Chondrocyte (in vitro differentiated cells): Measurements from ENCODE around the gene KDM5A. TPM values are rescaled to one million over a fixed set of nuclear protein-coding genes. Genes with fewer than 3 reads are reported as not detected.
"Not testable (repeated sequence)": the region's sequence is repeated elsewhere in the genome, so short reads cannot be mapped to it uniquely, and the experiment has no call there.

Experiments used
- DNase-seq: peaks from one replicate; pipeline ENCODE4 v3.0.0; 2021; ENCODE audit warnings: mixed read lengths, low spot score
- H3K27ac Mint-ChIP-seq: one replicate; pipeline ENCODE4 v1.8.0; 2021; ENCODE audit warnings: mild to moderate bottlenecking, moderate library complexity, mixed read lengths; ENCODE audit not compliant: unreplicated experiment
- H3K27me3 Mint-ChIP-seq: 2 replicates; pipeline ENCODE4 v1.8.0; 2021; ENCODE audit warnings: low read depth, mixed read lengths
- H3K36me3 Mint-ChIP-seq: 2 replicates; pipeline ENCODE4 v1.8.0; 2021; ENCODE audit warnings: low read depth, mixed read lengths
- H3K4me1 Mint-ChIP-seq: 2 replicates; pipeline ENCODE4 v1.8.0; 2021; ENCODE audit warnings: low read depth, mild to moderate bottlenecking, mixed read lengths
- H3K4me3 Mint-ChIP-seq: one replicate; pipeline ENCODE4 v1.8.0; 2021; ENCODE audit warnings: mild to moderate bottlenecking, moderate library complexity, mixed read lengths; ENCODE audit not compliant: unreplicated experiment
- H3K9me3 Mint-ChIP-seq: 2 replicates; pipeline ENCODE4 v1.8.0; 2021; ENCODE audit warnings: low read depth, mixed read lengths
- CTCF ChIP-seq: fragments of 200-600 bp; sonication (generic); IDR thresholded peaks from 2 replicates; pipeline ENCODE4 v1.5.0; 2021; ENCODE audit warnings: antibody characterized with exemption, mild to moderate bottlenecking, moderate library complexity
- total RNA-seq: library from RNA; stranded (reverse); gene quantifications from 3 replicates; pipeline ENCODE4 v1.2.1, GENCODE V29; 2021

Gene KDM5A
- total RNA-seq, 1 donor from 2014 or later: 65.0 TPM

- Mint-ChIP-seq H3K4me3 (no peak overlapping the region), H3K4me1 (no peaks in the 10 kb centered on the region), H3K27me3 (no peaks in the 10 kb centered on the region), H3K9me3 (no peaks in the 10 kb centered on the region), H3K36me3 (peaks cover 52% of the 10 kb centered on the region), H3K27ac (no peak overlapping the region)
- TF ChIP-seq CTCF: no peak
- no peak for DNase-seq
Observed at GRCh38 chr12:318759-319515, 70.2 kb downstream of the KDM5A start.

GRCh38 chr12:308511-308910 lies 80.6 kb downstream of the KDM5A start:
- H3K4me1 Mint-ChIP-seq: no peaks in the 10 kb centered on the region
- H3K27ac Mint-ChIP-seq: no peak overlapping the region

GRCh38 chr12:307406-307805 lies 81.7 kb downstream of the KDM5A start:
- peak overlapping the region; percentile 12 for H3K27ac Mint-ChIP-seq
- no peaks in the 10 kb centered on the region for H3K27me3 Mint-ChIP-seq
- peaks cover 64% of the 10 kb centered on the region for H3K36me3 Mint-ChIP-seq

More at GRCh38 chr12:308511-308910, 80.6 kb downstream of the KDM5A start:
- no peak for DNase-seq
- TF ChIP-seq CTCF: no peak
- Mint-ChIP-seq H3K36me3 (peaks cover 61% of the 10 kb centered on the region), H3K27me3 (no peaks in the 10 kb centered on the region), H3K9me3 (no peaks in the 10 kb centered on the region), H3K4me3 (no peak overlapping the region)

GRCh38 chr12:304805-305204 lies 84.3 kb downstream of the KDM5A start:
- Mint-ChIP-seq H3K4me3 (no peak overlapping the region), H3K4me1 (peaks cover 3% of the 10 kb centered on the region), H3K27me3 (no peaks in the 10 kb centered on the region), H3K9me3 (peaks cover 15% of the 10 kb centered on the region), H3K36me3 (peaks cover 67% of the 10 kb centered on the region), H3K27ac (no peak overlapping the region)
- no peak for TF ChIP-seq CTCF
- DNase-seq: no peak

More at GRCh38 chr12:307406-307805, 81.7 kb downstream of the KDM5A start:
- H3K4me3 Mint-ChIP-seq: no peak overlapping the region
- peaks cover 4% of the 10 kb centered on the region for H3K9me3 Mint-ChIP-seq
- no peak for DNase-seq
- TF ChIP-seq CTCF: no peak
- H3K4me1 Mint-ChIP-seq: no peaks in the 10 kb centered on the region

GRCh38 chr12:302766-303165 lies 86.4 kb downstream of the KDM5A start:
- DNase-seq, H3K27ac Mint-ChIP-seq, H3K4me1 Mint-ChIP-seq, H3K27me3 Mint-ChIP-seq, H3K4me3 Mint-ChIP-seq: not testable (repeated sequence)
- Mint-ChIP-seq H3K36me3 (peaks cover 58% of the 10 kb centered on the region), H3K9me3 (peaks cover 25% of the 10 kb centered on the region)

GRCh38 chr12:300166-300565 lies 89.0 kb downstream of the KDM5A start:
- Mint-ChIP-seq H3K9me3 (peaks cover 25% of the 10 kb centered on the region), H3K36me3 (peaks cover 49% of the 10 kb centered on the region)
- H3K27me3 Mint-ChIP-seq, H3K27ac Mint-ChIP-seq, H3K4me1 Mint-ChIP-seq, H3K4me3 Mint-ChIP-seq, DNase-seq: not testable (repeated sequence)

GRCh38 chr12:299511-299910 lies 89.6 kb downstream of the KDM5A start:
- H3K4me3 Mint-ChIP-seq, H3K4me1 Mint-ChIP-seq, DNase-seq, H3K27me3 Mint-ChIP-seq, H3K27ac Mint-ChIP-seq: not testable (repeated sequence)
- peaks cover 25% of the 10 kb centered on the region for H3K9me3 Mint-ChIP-seq
- H3K36me3 Mint-ChIP-seq: peaks cover 53% of the 10 kb centered on the region

GRCh38 chr12:298059-298458 lies 91.1 kb downstream of the KDM5A start:
- H3K9me3 Mint-ChIP-seq: peaks cover 25% of the 10 kb centered on the region
- not testable (repeated sequence) for H3K4me1 Mint-ChIP-seq, H3K4me3 Mint-ChIP-seq, DNase-seq, H3K27ac Mint-ChIP-seq, H3K27me3 Mint-ChIP-seq
- H3K36me3 Mint-ChIP-seq: peaks cover 53% of the 10 kb centered on the region
